Measurements from ENCODE around the gene CYP2W1. TPM values are rescaled to one million over a fixed set of nuclear protein-coding genes. Genes with fewer than 3 reads are reported as not detected.

The CYP2W1 gene
- total RNA-seq, 6 experiments from 2014 or later = 0.15 to 0.25 TPM; not detected in 4

DNA sequence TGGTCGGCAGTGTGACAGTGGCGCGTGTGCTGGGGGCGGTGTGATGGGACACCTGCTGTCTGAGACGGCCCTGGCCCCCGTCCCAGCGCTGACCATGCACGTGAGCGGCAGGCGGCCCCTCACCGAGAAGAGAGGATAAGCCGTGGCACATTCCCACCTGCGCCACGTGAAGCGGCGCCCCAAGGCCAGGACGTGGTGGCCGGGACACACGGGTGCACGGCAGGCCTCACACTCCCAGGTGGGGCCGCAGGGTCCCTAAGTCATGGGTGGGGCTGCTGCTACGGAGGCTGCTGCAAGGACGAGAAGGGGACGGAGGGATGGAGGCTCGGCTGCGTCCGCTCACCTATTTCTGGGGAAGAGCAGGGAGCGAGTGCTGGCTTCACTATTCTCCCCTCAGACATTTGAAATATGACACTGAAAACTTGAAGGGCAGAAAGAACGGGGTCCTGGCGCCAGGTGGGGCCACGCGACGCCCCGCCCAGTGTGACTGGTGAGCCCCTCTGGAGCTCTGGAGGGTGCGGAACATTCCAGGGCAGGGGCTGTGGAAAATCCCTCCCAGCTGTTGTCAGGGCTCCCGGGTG is 7.5 kb downstream of the CYP2W1 start:
- H3K27me3 Mint-ChIP-seq (ENCODE audit: insufficient read depth) = peaks cover 8% of the 10 kb centered on the region; the same call in 1 of the 2 replicates

DNA sequence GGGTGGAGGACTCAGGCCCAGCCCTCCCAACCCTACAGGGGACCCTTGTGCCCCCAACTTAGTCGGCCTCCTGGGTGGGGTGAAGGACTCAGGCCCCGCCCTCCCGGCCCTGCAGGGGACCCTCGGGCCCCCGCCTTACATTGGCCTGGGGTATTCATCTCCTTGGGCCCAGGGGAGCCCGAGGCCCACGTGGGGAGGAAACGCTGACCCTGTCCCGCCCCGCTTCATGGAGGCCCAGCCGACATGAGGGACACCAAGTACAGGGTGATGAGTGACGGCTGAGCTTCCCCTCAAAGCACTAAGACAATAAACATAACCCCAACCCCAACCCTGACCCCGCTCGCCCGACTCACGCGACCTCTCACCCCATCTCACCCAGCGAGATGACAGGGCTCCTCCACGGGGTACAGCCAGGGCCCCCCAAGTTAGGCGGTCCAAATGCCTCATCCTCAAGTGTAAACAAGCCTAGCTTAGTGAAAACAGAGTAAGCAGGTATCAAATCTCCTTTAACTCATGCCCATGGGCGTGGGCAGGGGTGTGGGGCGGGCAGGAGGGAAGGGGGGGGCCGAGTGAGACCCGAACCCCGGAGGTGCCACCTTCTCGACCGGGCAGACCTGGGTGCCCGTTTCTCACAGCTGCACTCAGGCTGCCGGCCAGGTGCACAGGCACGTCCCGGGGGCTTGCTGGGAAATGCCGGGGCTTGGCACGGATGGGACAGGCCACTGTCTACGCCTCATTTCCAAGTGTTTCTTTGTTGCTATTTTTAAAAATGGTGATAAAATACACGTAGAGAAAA is 8.2 kb downstream of the CYP2W1 start:
- Mint-ChIP-seq H3K9me3 (no peaks in the 10 kb centered on the region), H3K4me3 (no peak overlapping the region), H3K4me1 (ENCODE audit: low read depth) (no peaks in the 10 kb centered on the region), H3K36me3 (ENCODE audit: low read depth) (no peaks in the 10 kb centered on the region), H3K27me3 (ENCODE audit: insufficient read depth) (peaks cover 8% of the 10 kb centered on the region; the same call in 1 of the 2 replicates), H3K27ac (no peak overlapping the region)
- no peak for DNase-seq
- TF ChIP-seq, protein P1, sequence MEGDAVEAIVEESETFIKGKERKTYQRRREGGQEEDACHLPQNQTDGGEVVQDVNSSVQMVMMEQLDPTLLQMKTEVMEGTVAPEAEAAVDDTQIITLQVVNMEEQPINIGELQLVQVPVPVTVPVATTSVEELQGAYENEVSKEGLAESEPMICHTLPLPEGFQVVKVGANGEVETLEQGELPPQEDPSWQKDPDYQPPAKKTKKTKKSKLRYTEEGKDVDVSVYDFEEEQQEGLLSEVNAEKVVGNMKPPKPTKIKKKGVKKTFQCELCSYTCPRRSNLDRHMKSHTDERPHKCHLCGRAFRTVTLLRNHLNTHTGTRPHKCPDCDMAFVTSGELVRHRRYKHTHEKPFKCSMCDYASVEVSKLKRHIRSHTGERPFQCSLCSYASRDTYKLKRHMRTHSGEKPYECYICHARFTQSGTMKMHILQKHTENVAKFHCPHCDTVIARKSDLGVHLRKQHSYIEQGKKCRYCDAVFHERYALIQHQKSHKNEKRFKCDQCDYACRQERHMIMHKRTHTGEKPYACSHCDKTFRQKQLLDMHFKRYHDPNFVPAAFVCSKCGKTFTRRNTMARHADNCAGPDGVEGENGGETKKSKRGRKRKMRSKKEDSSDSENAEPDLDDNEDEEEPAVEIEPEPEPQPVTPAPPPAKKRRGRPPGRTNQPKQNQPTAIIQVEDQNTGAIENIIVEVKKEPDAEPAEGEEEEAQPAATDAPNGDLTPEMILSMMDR (IDR thresholded peaks at IDR 0.05) = no peak

More for the DNA sequence above, 7.5 kb downstream of the CYP2W1 start:
- TF ChIP-seq, protein P1 (IDR thresholded peaks at IDR 0.05) = no peak
- Mint-ChIP-seq H3K4me3 (no peak overlapping the region), H3K9me3 (no peaks in the 10 kb centered on the region), H3K36me3 (ENCODE audit: low read depth) (no peaks in the 10 kb centered on the region), H3K27ac (no peak overlapping the region), H3K4me1 (ENCODE audit: low read depth) (no peaks in the 10 kb centered on the region)
- no peak for DNase-seq

DNA sequence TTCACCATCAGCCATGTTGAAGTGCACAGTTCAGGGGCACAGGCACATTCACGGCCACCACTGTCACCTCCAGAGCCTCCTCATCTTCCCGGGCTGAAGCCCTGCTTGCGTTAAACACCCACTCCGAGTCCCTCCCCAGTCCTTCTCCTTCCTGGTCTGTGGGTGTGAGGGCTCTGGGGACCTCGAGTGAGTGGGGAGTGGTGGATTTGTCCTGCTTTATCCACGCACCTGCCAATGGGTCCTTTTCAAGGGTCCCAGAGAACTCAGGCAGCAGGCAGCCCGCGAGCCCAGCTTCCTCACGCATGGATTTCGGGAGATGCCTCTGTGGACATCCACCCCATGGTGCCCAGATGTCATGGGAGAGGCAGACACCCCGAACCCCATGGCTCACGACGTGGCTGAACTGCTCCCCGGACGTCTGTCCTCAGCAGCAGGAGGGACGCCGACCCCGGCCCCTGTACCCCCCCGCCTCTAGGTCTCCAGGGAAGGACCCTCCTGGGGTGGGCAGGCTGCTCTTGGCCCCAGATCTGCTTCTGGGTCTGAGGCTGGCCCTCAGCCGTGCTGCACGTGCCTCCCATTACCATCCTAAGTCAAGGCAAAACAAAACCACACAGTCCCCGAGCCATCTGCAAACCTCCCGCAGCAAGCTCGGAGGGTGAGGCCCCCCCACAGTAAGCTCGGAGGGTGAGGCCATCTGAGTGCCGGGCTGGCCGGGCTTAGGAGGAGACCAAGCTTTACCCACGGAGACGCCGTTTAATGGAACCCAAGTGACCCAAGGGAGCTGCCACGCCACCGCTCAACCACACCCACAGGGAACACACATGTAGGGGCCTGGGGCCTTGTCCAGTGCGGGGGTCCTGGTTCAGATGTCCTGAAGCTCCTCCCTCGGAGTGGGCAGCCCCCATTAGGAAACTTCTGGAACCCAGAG is 9.0 kb downstream of the CYP2W1 start:
- Mint-ChIP-seq H3K9me3 (no peaks in the 10 kb centered on the region), H3K27me3 (ENCODE audit: insufficient read depth) (peaks cover 6% of the 10 kb centered on the region; the same call in 1 of the 2 replicates), H3K36me3 (ENCODE audit: low read depth) (no peaks in the 10 kb centered on the region), H3K27ac (no peak overlapping the region), H3K4me3 (no peak overlapping the region), H3K4me1 (ENCODE audit: low read depth) (no peaks in the 10 kb centered on the region)
- no peak for DNase-seq
- TF ChIP-seq, protein P1 (IDR thresholded peaks at IDR 0.05) = no peak

DNA sequence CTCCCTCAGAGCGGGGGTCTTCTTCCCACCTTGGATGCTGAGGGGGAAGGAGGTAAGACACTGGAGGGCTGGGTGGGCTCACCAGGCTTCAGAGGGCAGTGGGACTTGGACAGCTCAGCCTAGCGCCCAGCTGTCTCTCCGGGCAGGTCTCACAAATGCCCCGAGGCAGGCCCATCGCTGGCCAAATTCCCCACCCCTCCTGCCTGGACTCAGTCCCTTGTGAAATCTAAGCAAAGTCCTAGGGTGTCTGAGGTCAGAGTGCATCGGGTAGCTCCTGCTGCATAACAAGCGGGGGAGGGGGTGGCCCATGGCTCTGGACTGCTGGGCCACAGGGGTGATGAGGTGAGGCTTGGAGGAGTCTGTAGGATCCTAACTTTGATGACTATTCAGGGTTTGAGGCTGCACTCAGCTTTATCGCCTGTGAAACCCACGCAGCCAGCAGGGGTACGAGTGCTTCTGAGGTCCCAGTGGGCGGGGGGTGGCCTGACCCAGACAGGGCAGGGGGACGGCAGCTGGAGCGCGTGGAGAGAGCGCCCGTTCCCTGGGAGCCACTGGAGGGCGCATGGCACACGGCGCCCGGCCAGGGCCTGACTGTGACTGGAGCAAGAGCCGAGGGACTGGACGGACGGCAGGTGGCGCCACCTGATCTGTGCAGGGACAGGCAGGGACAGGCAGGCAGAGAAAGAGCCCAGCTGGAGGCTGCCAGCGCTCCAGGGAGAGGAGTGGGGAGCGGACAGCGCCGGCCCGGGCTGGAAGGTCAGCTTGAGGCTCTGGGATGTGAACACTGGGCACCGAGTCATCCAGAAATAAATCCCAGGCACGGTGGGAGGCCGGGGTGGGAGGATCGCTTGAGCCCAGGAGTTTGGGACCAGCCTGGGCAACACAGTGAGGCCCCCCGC is 10.0 kb downstream of the CYP2W1 start:
- peak; percentile 92 for DNase-seq
- TF ChIP-seq, protein P1 (IDR thresholded peaks at IDR 0.05) = peak; percentile 99
- H3K9me3 Mint-ChIP-seq = no peaks in the 10 kb centered on the region
- peaks cover 6% of the 10 kb centered on the region; the same call in 1 of the 2 replicates for H3K27me3 Mint-ChIP-seq (ENCODE audit: insufficient read depth)
- no peak overlapping the region for H3K27ac Mint-ChIP-seq
- H3K4me1 Mint-ChIP-seq (ENCODE audit: low read depth) = no peaks in the 10 kb centered on the region
- no peaks in the 10 kb centered on the region for H3K36me3 Mint-ChIP-seq (ENCODE audit: low read depth)
- no peak overlapping the region for H3K4me3 Mint-ChIP-seq
